GM19438 (cell line): ENCODE measurements around the gene SAMSN1.

Experiments used
- ATAC-seq: cut with Tn5 transposase; IDR thresholded peaks from one replicate; pipeline ENCODE4 v1.9.1; 2021; ENCODE audit warnings: low read depth; ENCODE audit not compliant: unreplicated experiment

SAMSN1 gene

DNA sequence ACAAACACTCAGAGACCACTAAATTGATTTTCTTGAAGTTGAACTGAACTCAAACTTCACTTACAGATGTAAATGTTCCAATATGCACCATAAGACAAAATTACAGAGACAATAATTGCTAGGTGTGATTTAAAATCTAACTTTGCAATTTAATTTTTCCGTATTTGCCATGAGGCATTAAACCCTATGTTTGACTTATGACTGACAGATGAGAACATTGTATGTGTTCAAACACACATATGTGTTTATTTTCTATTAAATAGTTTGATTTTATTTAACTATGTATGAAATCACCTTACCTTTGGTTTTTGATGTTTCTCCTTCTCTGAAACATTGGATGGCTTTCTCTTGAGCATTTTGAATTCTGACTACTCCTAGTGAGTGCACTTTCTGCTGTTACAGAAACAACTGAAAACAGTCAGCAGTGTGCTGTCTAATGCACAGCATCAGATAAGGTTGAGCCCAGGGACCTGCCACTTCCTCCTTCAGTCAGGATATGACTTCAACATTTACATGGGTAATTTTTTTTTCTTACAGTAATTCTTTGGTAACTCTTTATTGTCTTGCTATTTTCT, at the start of gene SAMSN1:
TSS of gene SAMSN1 (minus strand) at position 410 of the 575 bp plus-strand sequence. CDS start at position 356, 54 bp downstream.
- peak; percentile 80 for ATAC-seq

GRCh38 chr21:14595449-14595848, 49.3 kb upstream of the SAMSN1 start:
- no peak for ATAC-seq

GRCh38 chr21:14594967-14595366, 48.9 kb upstream of the SAMSN1 start:
- no peak for ATAC-seq

- ATAC-seq: no peak
Measured at GRCh38 chr21:14593230-14593629, 47.1 kb upstream of the SAMSN1 start.

DNA sequence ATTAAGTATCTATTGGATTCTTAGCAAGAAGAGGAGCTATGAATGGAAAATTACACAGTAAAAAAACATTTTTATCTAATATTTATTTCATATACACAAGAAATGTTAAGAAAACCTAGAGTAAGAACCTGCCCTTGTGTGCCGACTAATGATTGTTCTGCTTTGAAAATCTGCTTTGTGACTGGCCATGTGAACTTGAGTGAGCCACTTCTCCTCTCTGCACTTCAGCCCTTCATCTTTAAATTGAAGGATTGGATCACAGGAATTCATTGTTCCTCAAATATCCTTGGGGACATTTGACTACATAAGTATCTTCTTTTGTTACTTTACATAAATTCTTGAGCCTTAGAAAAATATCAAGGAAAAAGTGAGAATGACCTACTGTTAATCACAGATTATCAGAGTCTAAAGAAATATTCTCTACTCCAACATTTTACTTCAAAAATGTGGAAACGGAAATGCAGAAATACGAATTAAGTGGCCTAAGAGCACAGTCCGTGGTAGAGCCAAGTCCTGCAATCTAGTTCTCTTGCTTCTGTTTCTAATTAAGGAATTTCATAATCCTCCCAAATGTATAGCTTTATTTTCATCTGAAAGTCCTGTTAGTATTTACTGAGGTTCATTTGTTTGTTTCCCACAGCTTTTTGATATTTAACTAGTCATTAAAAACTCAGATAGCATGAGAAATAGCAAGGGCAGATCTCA, 46.3 kb upstream of the SAMSN1 start:
- no peak for ATAC-seq

GRCh38 chr21:14591882-14592281, 45.8 kb upstream of the SAMSN1 start:
- ATAC-seq: peak; percentile 56

- ATAC-seq: peak; percentile 22
Measured at GRCh38 chr21:14591377-14591776, 45.3 kb upstream of the SAMSN1 start.

- peak; percentile 74 for ATAC-seq
Measured at GRCh38 chr21:14589855-14590563, 43.9 kb upstream of the SAMSN1 start.

GRCh38 chr21:14587266-14587665, 41.2 kb upstream of the SAMSN1 start:
- no peak for ATAC-seq

- ATAC-seq: no peak
Measured at GRCh38 chr21:14585122-14585521, 39.0 kb upstream of the SAMSN1 start.

DNA sequence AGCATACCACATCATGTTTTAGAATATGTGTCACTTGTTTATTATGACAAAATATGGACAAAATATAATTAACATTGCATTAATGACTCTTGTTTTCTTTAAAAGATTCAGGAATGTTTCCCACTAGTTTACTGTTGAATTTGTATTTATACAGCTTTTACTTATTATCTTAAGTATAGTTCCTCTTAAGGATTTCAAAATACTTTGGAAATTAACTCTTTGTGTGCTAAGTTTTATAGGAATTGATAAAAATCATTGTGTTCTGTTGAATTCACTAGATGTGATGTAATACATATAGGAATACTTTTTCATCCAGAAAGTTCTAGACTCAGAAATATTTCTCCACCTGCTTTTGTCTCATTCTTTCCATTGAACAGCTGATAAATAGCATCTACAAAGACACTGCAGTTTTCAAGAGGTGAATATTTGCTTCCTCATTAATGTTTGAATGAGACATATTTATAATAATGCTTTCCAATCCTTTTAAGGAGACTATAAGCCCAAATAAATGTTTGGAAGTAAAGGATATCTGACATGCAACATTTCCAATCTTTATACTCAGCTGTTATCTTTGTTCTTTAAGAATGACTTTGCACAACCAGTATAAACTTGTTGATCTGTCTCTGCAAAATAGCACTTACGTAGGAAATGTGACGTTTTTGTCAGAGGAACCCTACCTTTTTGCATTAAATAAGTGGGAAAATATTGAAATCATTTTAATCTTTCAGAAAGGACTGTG, 38.4 kb upstream of the SAMSN1 start:
- ATAC-seq: no peak

GRCh38 chr21:14583629-14584255, 37.6 kb upstream of the SAMSN1 start:
- no peak for ATAC-seq

GRCh38 chr21:14582934-14583628, 37.0 kb upstream of the SAMSN1 start:
- ATAC-seq: no peak

DNA sequence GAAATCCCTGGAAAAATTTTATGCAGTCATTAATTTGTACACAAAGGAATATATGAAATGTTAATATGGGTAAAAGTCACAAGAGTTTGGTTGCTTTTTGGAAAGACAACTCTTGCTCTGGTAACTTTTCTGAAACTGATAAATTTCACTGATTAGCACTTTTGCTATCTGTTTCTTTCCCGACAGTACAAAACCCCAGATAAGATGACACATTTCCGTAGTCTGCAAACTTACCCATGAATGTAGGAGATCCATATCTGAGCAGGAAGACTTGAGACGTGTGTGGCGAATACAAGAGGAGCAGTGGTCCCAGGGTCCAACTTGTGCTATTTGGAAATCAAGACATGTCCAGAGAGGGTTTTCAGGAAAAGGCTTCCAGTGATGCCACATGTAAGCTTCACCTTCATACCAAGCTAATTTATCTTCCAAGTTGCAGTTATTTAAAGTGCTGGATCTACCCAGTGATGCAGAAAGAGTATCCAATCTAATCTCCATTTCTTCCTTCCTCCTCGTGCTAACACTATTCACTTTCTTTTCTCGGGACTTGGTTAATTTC, 35.9 kb upstream of the SAMSN1 start:
- no peak for ATAC-seq

DNA sequence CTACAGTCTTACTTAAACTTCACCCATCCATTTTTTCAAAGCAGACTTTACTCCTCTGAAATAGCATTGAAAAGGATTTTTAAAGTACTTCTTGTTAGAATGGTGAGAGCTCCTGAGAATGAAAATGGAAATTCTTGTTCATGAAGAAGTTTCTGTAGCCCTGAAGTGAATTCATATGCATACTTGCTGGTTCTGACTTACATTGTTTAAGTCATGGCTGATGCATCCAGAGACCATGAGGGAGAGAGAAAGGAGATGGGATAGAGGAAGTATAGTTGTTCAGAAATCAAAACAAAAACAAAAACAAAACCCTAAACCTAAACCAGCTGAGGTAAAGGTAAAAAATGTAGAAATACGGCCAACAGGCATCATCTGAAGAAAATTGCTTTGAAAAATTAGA, 27.1 kb upstream of the SAMSN1 start:
- no peak for ATAC-seq

DNA sequence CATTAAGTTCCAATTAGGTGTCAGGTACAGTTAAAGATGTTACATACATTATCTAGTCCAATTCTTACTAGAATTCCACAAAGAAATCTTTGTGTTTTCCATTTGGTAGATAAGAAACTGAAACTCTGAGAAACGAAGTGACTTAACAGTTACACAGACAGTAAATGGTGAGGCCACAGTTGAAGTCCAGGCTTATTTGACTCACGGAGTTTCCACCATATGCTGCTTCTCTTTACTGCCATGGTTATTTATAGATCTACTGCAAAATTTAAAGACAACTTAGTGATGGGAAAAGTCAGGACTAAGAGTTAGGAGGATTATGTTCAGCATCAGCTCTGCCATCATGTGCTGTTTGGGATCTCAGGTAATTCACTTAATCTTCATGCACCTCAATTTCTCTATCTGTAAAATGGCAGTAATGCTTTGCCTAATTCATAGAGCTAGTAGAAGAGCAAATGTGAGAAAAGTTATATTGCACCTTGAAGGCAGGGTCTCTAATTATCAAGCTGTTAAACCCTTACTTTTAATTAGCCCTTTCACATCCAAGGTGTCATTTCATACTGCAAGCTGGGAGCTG, 26.2 kb upstream of the SAMSN1 start:
- ATAC-seq: no peak

- ATAC-seq: no peak
Measured at GRCh38 chr21:14569868-14570267, 23.8 kb upstream of the SAMSN1 start.

DNA sequence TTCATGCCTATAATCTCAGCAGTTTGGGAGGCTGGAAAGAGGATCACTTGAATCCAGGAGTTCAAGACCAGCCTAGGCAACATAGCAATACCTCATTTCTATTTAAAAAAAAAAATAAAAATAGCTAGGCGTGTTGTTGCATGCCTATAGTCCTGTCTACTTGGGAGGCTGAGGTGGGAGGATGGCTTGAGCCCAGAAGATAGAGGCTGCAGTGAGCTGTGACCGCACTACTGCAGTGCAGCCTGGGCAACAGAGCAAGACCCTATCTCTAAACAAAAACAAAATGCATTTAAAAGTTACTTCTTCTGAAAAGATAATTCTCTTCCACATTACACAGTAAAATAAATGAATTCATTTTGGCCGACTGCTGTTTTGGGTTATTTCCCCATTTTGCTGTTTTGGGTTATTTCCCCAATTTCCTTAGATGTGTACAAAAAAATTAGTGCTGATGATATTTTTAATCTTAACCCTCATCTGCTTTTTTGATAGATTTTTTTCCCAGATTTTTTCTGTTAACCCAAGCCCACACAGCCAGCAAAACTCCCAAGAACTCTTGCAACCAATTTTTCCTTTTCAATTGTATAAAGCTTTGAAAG, 23.0 kb upstream of the SAMSN1 start:
- ATAC-seq: no peak
